ENCODE data around the gene ABLIM2. TPM values are rescaled to one million over a fixed set of nuclear protein-coding genes. Genes with fewer than 3 reads are reported as not detected.

ABLIM2 gene
- total and polyA plus RNA-seq, 2 of the 8 experiments (the other 6 are each of a cell fraction or from before 2014, with no cell fraction given), result 2.8 to 3.0 TPM

GRCh38 chr4:8099981-8100464 lies 58.6 kb downstream of the ABLIM2 start:
- Histone ChIP-seq H2BK20ac (ENCODE audit: low read length) (no peak overlapping the region), H3K27me3 (replicated peaks in 1 of 4; ENCODE audit: control insufficient read depth in 3 of 4, extremely low read depth in 1 of 4, insufficient read depth in 3 of 4, low read length in 3 of 4) (no peaks in the 10 kb centered on the region), H4K8ac (ENCODE audit: extremely low read depth, insufficient read depth, low read length) (no peak overlapping the region), H3K79me2 (ENCODE audit: control insufficient read depth in 1 of 2, insufficient read depth in 2 of 2, low read length in 2 of 2) (no peaks in the 10 kb centered on the region), H3K4ac (replicated peaks; ENCODE audit: insufficient read length, low read depth, low read length) (no peak overlapping the region), H3K23ac (ENCODE audit: insufficient read length) (no peak overlapping the region), H2AFZ (ENCODE audit: low read length) (no peak overlapping the region), H3K14ac (ENCODE audit: insufficient read length) (no peak overlapping the region), H3K4me3 (ENCODE audit: extremely low read depth in 1 of 4, insufficient read depth in 2 of 4, low read depth in 3 of 4, low read length in 4 of 4) (no peak overlapping the region), H2BK120ac (replicated peaks; ENCODE audit: low read depth, low read length) (no peak overlapping the region), H3K9me3 (ENCODE audit: insufficient read depth in 2 of 2, low read depth in 1 of 2, low read length in 1 of 2) (no peaks in the 10 kb centered on the region), H3K9ac (replicated peaks in 1 of 4; ENCODE audit: extremely low read depth in 1 of 4, low read depth in 3 of 4, low read length in 3 of 4) (no peak overlapping the region), H3K23me2 (ENCODE audit: low read depth, low read length) (no peaks in the 10 kb centered on the region), H2BK12ac (ENCODE audit: low read depth, low read length) (no peak overlapping the region), H3K56ac (replicated peaks; ENCODE audit: insufficient read length, low read depth, low read length) (no peak overlapping the region), H2BK15ac (ENCODE audit: low read length) (no peak overlapping the region), H4K91ac (replicated peaks; ENCODE audit: insufficient read length, low read length) (no peak overlapping the region), H4K20me1 (replicated peaks in 1 of 2; ENCODE audit: control insufficient read depth in 1 of 2, insufficient read depth in 2 of 2, low read length in 2 of 2) (no peaks in the 10 kb centered on the region), H3K27ac (ENCODE audit: low read depth, low read length) (no peak overlapping the region), H3K18ac (ENCODE audit: extremely low read depth, low read length) (no peak overlapping the region), H3K4me1 (replicated peaks in 1 of 4; ENCODE audit: control insufficient read depth in 3 of 4, insufficient read depth in 4 of 4, low read length in 3 of 4) (peaks cover 4 to 22% (median 16%) of the 10 kb centered on the region in 4 experiments), H2AK5ac (ENCODE audit: low read depth, low read length) (no peak overlapping the region), H2BK5ac (ENCODE audit: low read depth, low read length) (no peak overlapping the region), H3K36me3 (ENCODE audit: control insufficient read depth in 2 of 4, insufficient read depth in 4 of 4, low read length in 3 of 4) (no peaks in the 10 kb centered on the region), H3K4me2 (ENCODE audit: insufficient read depth in 1 of 2, low read depth in 2 of 2, low read length in 2 of 2) (no peak overlapping the region), H4K5ac (ENCODE audit: insufficient read length, low read depth, low read length) (no peak overlapping the region), H3K79me1 (ENCODE audit: low read depth, low read length) (no peaks in the 10 kb centered on the region)
- POLR2A ChIA-PET (ENCODE audit: partially characterized antibody), result interaction anchor here (1.6 kb wide), 1 partner anchor 51 kb away, joined by 3 read pairs; no protein-coding TSS in a partner anchor
- 88% methylated on average over 4 of the region's 4 CpGs; no CpG with 5 or more reads in 1 of the 2 experiments for WGBS, 2 experiments (ENCODE audit: extremely low coverage in 1 of 2, insufficient coverage in 1 of 2, insufficient read length in 1 of 2, insufficient replicate concordance in 2 of 2, low coverage in 1 of 2, low lambda C conversion rate in 2 of 2, missing lambda C conversion rate in 1 of 2)
- no peak for TF ChIP-seq NRF1 (IDR thresholded peaks at IDR 0.05; ENCODE audit: low read depth, low read length)
- peak; percentile 40; the same call in 1 of the 2 replicates for TF ChIP-seq KDM1A (IDR thresholded peaks at IDR 0.05; ENCODE audit: borderline replicate concordance, low read length)
- CTCF ChIA-PET (ENCODE audit: partially characterized antibody), result interaction anchor here (1.5 to 3.0 kb wide), 2 partner anchors 11 to 16 kb away, joined by 4 to 15 read pairs; no protein-coding TSS in a partner anchor
- FAIRE-seq, result no peak
- no peak for DNase-seq (ENCODE audit: low read depth in 1 of 2, low spot score in 2 of 2)

All from H1 (cell line).